PC-9 (cell line): ENCODE measurements around the gene PTPRG. TPM values are rescaled to one million over a fixed set of nuclear protein-coding genes. Genes with fewer than 3 reads are reported as not detected.

ENCODE experiments used
- BruUV-seq: library from RNA; stranded (reverse); fragments of 400-500 nt; replicated peaks from 2 replicates; lab custom pipeline; 2021; lab: Mats Ljungman, UMichigan
- CTCF ChIA-PET: fragments of 300-600 bp; sonication (Branson Sonifier 250); formaldehyde crosslinking; loops from one replicate; lab custom pipeline; 2022; ENCODE audit warnings: antibody characterized with exemption; lab: Charles Lee
- POLR2A ChIA-PET: fragments of 300-600 bp; sonication (Branson Sonifier 250); formaldehyde crosslinking; loops from one replicate; lab custom pipeline; 2022; ENCODE audit warnings: antibody characterized with exemption; ENCODE audit not compliant: unreplicated experiment; lab: Charles Lee
- DNase-seq, 2 experiments: peaks; one replicate each; pipeline versions ENCODE4 v3.0.0 to v3.0.0-alpha.2; 2015 to 2022; ENCODE audit warnings: mixed read lengths in 1 of 2
- H2AFZ ChIP-seq: fragments of 200-600 bp; sonication (generic); 2 replicates; pipeline ENCODE4 v1.8.1; 2017; ENCODE audit warnings: antibody characterized with exemption
- H3F3A ChIP-seq: fragments of 200-600 bp; sonication (generic); 2 replicates; pipeline ENCODE4 v1.8.1; 2017; ENCODE audit warnings: antibody characterized with exemption, mild to moderate bottlenecking, low read depth; ENCODE audit not compliant: insufficient read depth
- H3K27ac ChIP-seq: fragments of 200-600 bp; sonication (generic); 2 replicates; pipeline ENCODE4 v1.6.1; 2016; ENCODE audit warnings: mixed run types
- H3K27me3 ChIP-seq: fragments of 200-600 bp; sonication (generic); 2 replicates; pipeline ENCODE4 v1.6.1; 2016; ENCODE audit warnings: low read depth, mixed run types; ENCODE audit not compliant: insufficient read depth
- H3K36me3 ChIP-seq: fragments of 200-600 bp; sonication (generic); 2 replicates; pipeline ENCODE4 v1.6.1; 2016; ENCODE audit warnings: low read depth, mixed run types
- H3K4me1 ChIP-seq: fragments of 200-600 bp; sonication (generic); replicated peaks from 2 replicates; pipeline ENCODE4 v1.6.1; 2016; ENCODE audit warnings: mixed run types; ENCODE audit not compliant: insufficient read depth
- H3K4me2 ChIP-seq: fragments of 200-600 bp; sonication (generic); 2 replicates; pipeline ENCODE4 v1.6.1; 2017; ENCODE audit warnings: mixed run types
- H3K4me3 ChIP-seq: fragments of 200-600 bp; sonication (generic); 2 replicates; pipeline ENCODE4 v1.6.1; 2016; ENCODE audit warnings: mixed run types
- H3K79me2 ChIP-seq: fragments of 200-600 bp; sonication (generic); 2 replicates; pipeline ENCODE4 v1.6.1; 2017; ENCODE audit warnings: low read depth, mixed run types
- H3K9me2 ChIP-seq: fragments of 200-600 bp; sonication (generic); 2 replicates; pipeline ENCODE4 v1.8.1; 2017; ENCODE audit warnings: mild to moderate bottlenecking; ENCODE audit not compliant: insufficient read depth
- H3K9me3 ChIP-seq: fragments of 200-600 bp; sonication (generic); 2 replicates; pipeline ENCODE4 v1.8.1; 2016; ENCODE audit warnings: low read depth; ENCODE audit not compliant: insufficient read depth
- H4K20me1 ChIP-seq: fragments of 200-600 bp; sonication (generic); 2 replicates; pipeline ENCODE4 v1.8.1; 2017; ENCODE audit not compliant: insufficient read depth
- CTCF ChIP-seq: fragments of 200-600 bp; sonication (generic); conservative IDR thresholded peaks from 2 replicates; pipeline ENCODE4 v1.6.1; 2017; ENCODE audit warnings: mixed run types, antibody characterized with exemption, mild to moderate bottlenecking, moderate library complexity
- EZH2 ChIP-seq: fragments of 200-600 bp; sonication (generic); IDR thresholded peaks from 2 replicates; pipeline ENCODE4 v1.8.0; 2017; ENCODE audit warnings: antibody characterized with exemption, low read depth
- intact Hi-C: fragments of 100-400 bp; cut with micrococcal nuclease; formaldehyde crosslinking; loops from one replicate; pipeline ENCODE4 v1.10.0; 2022; ENCODE audit not compliant: unreplicated experiment
- total RNA-seq: library from RNA; stranded (reverse); gene quantifications from 2 replicates; pipeline ENCODE4 v1.2.3, GENCODE V29; 2021

Gene PTPRG
- total RNA-seq, 1 experiment from 2014 or later: 32.9 TPM

- Histone ChIP-seq H3K4me2 (no peak overlapping the region), H2AFZ (no peak overlapping the region), H3K9me3 (no peaks in the 10 kb centered on the region), H4K20me1 (no peaks in the 10 kb centered on the region), H3K36me3 (no peaks in the 10 kb centered on the region), H3K27ac (no peak overlapping the region), H3K4me1 (no peaks in the 10 kb centered on the region), H3K27me3 (no peaks in the 10 kb centered on the region), H3K9me2 (no peaks in the 10 kb centered on the region), H3K4me3 (no peak overlapping the region), H3K79me2 (no peaks in the 10 kb centered on the region), H3F3A (no peaks in the 10 kb centered on the region)
- no TSS peak for BruUV-seq
- intact Hi-C loops: no loop called here
- no peak for TF ChIP-seq EZH2
- TF ChIP-seq CTCF: no peak
- no peak for DNase-seq
- POLR2A ChIA-PET: no interaction called here
- CTCF ChIA-PET: no interaction called here
Observed at GRCh38 chr3:62164196-62164595, 602.8 kb downstream of the PTPRG start.

GRCh38 chr3:62164746-62165145 is 603.4 kb downstream of the PTPRG start:
- H3K4me3 ChIP-seq: no peak overlapping the region
- no peaks in the 10 kb centered on the region for H3F3A ChIP-seq
- no peaks in the 10 kb centered on the region for H4K20me1 ChIP-seq
- no peak overlapping the region for H3K4me2 ChIP-seq
- H3K9me3 ChIP-seq: no peaks in the 10 kb centered on the region
- CTCF ChIA-PET: no interaction called here
- no peaks in the 10 kb centered on the region for H3K4me1 ChIP-seq
- BruUV-seq: no TSS peak
- intact Hi-C loops: no loop called here
- DNase-seq: no peak
- no peaks in the 10 kb centered on the region for H3K27me3 ChIP-seq
- no peaks in the 10 kb centered on the region for H3K9me2 ChIP-seq
- POLR2A ChIA-PET: no interaction called here
- no peak for TF ChIP-seq CTCF
- TF ChIP-seq EZH2: no peak
- H3K79me2 ChIP-seq: no peaks in the 10 kb centered on the region
- no peaks in the 10 kb centered on the region for H3K36me3 ChIP-seq
- H3K27ac ChIP-seq: no peak overlapping the region
- no peak overlapping the region for H2AFZ ChIP-seq

- H3K9me2 ChIP-seq: no peaks in the 10 kb centered on the region
- H3K79me2 ChIP-seq: no peaks in the 10 kb centered on the region
- no peaks in the 10 kb centered on the region for H3K9me3 ChIP-seq
- no peaks in the 10 kb centered on the region for H3K27me3 ChIP-seq
- TF ChIP-seq CTCF: no peak
- TF ChIP-seq EZH2: no peak
- BruUV-seq: no TSS peak
- H3K36me3 ChIP-seq: no peaks in the 10 kb centered on the region
- no peaks in the 10 kb centered on the region for H4K20me1 ChIP-seq
- DNase-seq: no peak
- H3F3A ChIP-seq: no peaks in the 10 kb centered on the region
- no peak overlapping the region for H3K4me3 ChIP-seq
- CTCF ChIA-PET: no interaction called here
- H2AFZ ChIP-seq: no peak overlapping the region
- no peaks in the 10 kb centered on the region for H3K4me1 ChIP-seq
- no peak overlapping the region for H3K4me2 ChIP-seq
- intact Hi-C loops: no loop called here
- no peak overlapping the region for H3K27ac ChIP-seq
- POLR2A ChIA-PET: no interaction called here
Observed at GRCh38 chr3:62167566-62168262, 606.3 kb downstream of the PTPRG start.
